GM18861 (cell line): ENCODE data around the gene HSPA1A.
A peak's percentile ranks its signal among the peaks of the same experiment; 100 is the strongest.
"Not testable (repeated sequence)": the region's sequence is repeated elsewhere in the genome, so short reads cannot be mapped to it uniquely, and the experiment has no call there.

Experiments used
- ATAC-seq: cut with Tn5 transposase; IDR thresholded peaks from one replicate; pipeline ENCODE4 v1.9.1; 2021; ENCODE audit not compliant: unreplicated experiment

Gene HSPA1A

DNA sequence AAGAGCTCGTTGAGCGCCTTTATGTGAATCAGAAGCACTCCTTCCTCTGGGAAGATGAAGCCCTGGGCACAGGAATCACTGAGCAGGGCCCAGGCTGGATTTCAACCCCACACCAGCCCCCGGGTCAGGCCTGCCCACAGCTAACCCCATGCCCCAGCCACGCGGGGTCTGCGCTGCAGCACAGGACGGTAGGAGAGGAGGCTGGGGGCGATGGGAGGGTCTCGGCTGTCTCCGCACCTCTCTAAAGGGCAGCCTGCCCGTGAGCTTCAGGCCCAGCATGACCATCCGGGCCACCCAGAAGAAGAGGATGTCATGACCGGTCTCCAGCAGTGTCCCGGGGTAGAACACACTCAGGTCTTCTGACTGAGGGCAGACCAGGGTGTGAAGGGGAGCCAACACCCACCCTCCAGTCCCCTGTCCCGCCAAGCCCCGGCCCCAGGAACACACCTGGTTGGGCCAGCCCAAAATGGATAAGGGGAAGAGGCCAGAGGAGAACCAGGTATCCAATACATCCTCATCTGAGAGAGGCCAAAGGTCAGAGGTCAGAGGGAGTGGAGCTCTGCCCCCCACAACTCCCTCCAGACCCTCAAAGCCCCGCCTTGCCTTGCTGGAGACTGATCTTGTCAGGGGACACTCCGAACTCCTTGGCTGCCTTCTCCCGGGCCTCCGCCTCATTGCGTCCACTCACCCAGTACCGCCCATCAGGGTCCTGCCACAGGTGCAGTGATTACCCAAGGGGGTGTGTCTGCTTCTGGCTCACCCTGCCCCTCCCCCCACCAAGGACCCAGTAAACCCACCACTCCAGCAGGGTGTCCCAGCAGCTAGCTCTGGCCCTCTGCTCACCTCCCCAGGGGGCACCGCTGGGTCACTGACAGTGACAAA, 33.9 kb upstream of the HSPA1A start:
- no peak for ATAC-seq

DNA sequence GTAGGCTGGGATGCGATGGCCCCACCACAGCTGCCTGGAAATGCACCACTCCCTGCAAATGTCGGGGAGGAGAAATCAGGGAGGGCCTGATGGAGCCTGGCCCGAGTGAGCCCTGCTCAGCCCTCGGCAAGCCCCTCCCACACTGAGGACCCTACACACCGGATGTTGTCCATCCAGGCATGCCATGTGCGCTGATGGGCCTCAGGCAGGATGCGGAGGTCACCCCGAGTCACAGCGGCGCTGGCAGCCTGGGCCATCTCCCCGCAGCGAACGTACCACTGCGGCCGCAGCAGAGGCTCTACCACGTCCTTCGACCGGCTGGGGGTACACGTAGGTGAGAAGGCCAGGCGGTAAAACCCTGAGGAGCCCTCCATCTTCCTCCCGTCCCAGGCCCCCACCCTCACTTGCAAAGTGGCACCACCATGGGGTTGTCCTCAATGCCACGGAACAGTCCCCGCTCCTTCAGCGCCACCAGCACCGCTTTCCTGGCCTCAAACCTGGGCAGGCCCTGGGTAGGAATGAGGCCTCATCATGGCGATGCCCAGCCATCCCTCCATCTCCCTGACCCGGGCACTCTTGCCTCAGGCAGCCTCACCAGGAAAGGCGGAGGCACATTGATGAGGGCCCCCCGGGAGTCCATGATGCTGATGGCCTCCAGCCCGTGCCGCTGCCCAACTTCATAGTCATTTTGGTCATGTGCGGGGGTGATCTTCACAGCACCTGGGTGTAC, 33.1 kb upstream of the HSPA1A start:
- ATAC-seq, result no peak

DNA sequence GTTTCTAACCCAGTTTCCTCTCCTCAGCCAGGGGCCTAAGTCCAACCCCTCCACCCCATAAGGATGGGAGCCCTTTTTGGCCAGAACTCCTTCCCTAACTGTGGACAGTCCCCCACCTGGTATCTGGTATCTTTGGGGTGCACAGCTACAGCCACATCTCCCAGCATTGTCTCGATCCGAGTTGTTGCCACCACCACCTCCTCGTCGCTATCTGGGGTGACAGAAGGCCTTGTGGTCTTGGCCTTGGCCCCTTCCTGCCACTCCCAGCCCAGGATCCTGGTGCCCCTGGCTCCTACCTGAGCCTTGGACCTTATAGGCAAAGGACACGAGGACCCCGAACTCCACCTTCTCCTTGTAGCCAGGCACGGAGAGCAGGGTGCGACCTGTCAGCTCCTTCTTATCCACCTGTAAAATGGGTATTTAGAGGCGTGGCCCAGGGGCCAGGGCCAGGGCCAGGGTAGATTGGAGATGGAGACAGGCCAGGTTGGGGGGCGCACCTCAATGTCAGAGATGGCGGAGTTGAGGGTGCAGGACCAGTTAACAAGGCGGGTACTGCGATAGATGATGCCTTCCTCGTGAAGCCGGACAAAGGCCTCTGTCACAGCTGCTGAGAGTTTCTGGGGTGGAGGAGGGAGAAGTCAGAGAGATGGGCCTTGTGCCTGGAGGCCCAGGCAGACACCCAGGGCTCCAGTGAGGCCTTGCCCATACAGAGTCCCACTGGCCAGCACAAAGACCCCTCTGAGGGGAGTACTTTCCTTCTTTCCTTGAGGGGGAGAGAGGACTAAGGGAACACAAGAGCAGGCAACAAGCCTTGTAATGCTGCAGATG, 31.0 kb upstream of the HSPA1A start:
- ATAC-seq, result no peak

DNA sequence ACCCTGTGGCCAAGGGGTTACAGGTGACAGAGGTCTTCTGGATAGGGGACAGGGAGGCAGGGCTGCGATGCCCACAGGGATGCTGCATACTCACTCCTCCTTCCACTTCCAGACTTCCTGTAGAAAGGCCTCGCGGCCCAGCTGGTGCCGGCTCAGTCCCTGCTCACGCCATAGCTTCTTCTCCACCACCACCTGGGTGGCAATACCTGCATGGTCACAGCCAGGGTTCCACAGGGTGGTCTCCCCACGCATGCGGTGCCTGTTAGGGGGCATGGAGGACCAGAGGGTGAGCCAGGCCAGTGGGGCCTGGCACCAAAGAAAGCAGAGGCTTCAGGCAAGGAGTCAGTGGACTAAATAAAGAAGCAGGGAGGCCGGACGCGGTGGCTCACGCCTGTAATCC, 29.9 kb upstream of the HSPA1A start:
- ATAC-seq, result no peak

DNA sequence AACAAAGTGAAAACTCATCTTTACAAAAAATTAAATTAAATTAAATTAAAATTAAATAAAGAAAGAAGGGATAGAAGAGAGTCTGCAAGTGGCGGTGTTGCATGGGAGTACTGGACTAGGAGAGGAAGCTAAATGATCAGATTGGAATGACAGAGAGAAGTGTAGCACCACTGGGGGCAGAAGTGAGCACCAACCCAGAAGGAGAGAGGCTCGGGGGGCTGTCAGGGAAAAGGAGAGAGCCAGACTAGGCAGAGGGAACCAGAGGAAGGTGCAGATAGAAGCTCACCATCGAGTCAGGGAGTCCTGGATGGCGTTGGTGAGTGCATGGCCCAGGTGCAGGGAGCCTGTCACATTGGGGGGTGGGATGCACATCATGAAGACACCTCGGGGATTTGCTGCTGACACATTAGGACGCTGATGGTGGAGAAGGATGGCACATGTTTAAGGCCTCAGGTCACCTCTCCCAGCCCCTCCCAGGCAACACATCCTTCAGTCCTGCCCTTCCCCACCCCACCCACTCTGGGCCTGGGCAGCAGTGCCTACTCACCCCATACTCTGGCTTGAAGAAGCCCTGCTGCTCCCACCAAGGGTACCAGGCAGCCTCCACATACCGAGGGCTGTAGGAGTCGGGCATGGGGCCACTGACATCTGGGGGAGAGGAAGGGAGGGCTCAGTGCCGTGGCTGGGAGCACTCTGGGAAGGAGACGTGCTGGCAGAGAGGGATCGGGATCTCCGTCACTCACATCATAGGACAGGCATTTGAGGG, 23.8 kb upstream of the HSPA1A start:
- no peak for ATAC-seq

DNA sequence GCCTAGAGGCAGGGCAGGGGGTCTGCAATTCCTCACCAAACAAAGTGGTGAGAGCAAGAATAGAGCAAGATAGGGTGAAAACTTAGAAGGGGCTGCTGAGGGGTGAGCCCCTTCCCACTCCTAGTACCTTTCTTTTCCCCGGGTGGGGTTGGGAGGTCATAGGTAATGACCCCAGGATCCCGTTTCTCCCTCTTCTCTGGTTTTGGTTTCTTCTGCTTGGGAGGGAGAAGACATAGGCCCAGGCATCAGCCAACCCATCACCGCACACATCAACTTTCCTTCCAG, 23.3 kb upstream of the HSPA1A start:
- ATAC-seq, result no peak

DNA sequence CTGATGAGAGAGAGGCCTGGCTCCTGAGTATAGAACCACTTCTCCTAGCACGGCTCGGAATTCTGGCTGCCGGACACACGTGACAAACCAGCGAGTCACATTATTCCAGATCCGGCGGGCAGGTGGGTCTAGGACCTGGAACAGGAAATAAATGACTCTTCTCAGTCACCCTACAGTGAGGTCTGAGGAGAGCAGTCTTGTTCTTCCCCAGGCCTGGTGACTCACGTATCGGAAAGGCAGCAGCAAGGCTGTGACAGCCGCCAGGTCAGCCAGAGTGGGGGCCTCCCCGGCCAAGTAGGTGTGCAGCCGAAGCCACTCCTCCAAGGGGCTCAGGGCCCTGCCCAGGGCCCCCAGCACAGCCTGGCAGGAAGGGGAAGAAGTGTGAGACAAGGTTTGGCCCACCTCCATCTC, 22.6 kb upstream of the HSPA1A start:
- no peak for ATAC-seq

DNA sequence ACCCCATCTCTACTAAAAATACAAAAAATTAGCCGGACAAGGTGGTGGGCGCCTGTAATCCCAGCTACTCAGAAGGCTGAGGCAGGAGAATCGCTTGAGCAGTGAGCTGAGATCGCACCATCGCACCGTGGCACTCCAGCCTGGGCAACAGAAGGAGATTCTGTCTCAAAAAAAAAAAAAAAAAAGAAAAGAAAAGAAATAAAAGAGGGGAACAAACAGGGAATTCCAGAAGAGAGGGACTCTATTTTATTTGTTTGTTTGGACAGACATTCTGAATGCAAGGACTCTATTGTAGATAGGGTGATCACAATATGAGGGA, 21.5 kb upstream of the HSPA1A start:
- not testable (repeated sequence) for ATAC-seq

DNA sequence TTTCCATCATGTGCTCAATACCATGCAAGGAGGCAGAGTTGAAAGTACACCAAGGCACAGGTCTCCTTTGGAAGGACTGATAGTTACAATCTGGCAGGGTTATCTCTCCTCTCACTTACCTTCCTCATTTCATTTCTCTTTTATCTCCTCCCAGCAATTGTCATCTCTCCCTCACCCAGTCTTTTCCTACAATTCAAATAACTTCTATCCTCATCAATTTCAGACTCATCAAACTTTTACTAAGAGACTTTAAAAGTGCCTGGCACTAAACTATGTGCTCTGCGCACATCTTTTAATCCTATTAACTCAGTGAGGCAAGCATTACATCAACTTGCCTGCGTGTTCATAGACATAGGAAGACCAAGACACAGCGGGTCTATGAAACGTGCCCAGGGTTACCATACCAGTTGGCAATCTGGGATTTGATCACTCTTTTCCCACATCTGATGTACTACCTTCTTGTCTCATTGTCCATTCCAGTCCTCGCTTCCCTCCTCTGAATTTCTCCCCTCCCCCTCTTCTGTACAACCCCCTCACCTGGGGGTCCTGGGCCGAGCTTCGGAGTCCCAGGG, 21.0 kb upstream of the HSPA1A start:
- no peak for ATAC-seq

DNA sequence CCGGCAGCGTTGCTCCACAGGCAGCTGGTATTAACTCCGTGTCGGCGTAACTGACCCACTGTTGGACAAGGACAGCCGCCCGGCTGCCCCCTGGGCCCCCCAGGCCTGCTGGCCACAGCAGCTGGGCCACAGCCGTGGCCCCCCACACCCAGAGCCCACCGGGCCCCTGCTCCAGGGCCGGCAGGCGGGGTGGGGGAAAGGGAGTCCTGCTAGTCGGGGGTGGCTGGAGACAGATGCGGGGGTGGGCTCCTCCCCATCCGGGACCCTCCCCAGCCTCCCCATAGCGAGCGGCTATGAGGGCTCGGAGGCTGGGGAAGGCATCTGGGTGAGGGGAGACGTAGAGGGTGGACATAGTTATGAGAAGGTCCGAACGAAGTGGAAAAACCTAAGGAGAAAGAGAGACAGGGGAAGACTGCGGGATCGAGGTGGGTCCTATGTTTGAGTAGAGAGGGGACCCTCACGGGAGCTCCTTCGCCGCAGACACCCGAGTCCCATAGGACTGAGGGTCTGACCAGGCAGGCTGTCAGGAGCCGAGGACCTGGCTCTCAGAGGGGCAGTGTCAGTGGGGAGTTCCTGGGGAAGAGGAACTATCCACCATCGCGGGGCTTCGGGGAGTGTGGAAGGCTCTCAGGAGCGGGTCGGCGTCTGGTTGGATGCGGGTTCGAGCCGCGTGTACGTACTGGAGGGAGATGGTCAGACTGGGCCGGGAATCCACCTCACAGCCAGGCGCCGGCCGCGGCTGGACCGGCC, 20.3 kb upstream of the HSPA1A start:
- ATAC-seq, result no peak

DNA sequence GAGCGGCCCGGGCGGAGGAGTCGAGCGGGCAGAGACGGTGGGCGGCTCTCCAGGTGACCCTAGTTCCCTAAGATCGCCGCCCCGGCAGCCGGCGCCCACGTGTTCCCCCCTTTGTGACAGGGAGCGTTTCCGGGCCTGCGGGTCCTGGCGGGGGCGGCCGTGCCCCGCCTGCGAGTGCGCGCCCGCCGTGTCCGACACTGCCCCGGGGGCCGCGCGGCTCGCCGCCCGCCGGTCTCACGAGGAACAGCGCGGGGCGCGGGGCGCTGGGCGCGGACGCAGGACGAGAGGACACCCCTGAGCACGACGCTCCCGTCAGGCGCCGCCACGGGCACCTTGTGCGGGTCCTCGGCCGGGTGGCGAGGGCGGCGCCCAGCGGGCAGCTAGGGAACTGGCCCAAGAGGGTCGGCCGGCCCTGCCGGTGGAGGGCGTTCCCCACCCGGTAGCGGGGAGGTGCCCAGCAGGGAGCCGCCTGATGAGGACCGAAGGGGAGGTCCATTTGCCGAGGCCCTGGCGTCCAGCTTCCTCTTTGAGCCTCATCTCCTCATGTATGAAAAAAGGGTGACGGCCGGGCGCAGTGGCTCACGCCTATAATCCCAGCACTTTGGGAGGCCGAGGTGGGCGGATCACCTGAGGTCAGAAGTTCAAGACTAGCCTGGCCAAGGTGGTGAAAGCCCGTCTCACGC, 19.6 kb upstream of the HSPA1A start, which contains the start of gene VARS1:
VARS1 (minus strand) TSS at position 137 of the 683 bp plus-strand sequence. CDS start 535 bp downstream, outside the sequence.
- peak; percentile 76 for ATAC-seq

DNA sequence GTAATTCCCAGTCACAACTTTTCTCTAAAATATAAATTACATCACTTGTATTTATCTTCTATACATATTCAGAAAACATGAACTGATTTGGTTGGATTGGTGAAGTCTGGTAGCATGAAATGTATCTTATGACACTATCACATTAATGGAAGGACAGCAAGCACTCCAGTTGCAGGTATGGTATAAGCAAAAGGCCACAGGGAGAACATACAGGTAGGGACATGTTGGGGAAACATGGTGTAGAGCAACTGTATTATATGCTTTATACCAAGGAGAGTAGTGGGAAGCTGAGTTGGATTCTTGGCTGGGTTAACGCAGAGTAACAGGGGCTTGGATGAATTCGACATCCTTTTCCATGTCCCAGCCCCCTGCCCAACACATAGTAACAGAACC, 18.4 kb upstream of the HSPA1A start:
- ATAC-seq, result no peak

DNA sequence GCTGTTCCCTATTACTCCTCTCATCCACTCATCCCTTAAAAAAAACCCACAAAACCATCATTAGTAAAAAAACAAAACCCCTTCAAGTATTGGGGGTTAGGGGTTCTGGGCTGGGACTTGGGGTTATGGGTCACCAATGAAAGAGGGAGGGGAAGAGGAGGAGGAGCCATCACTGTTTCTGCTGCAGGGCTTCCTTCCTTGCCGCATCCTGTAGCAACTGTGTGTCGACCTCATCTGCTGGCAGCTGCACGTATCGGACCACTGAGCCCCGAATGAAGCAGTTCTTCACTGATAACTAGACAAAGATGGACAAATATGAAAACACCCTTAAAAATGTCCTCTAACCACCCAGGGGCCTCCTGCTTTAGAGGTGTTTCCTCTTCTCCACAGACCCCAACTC, 17.8 kb upstream of the HSPA1A start:
- no peak for ATAC-seq

DNA sequence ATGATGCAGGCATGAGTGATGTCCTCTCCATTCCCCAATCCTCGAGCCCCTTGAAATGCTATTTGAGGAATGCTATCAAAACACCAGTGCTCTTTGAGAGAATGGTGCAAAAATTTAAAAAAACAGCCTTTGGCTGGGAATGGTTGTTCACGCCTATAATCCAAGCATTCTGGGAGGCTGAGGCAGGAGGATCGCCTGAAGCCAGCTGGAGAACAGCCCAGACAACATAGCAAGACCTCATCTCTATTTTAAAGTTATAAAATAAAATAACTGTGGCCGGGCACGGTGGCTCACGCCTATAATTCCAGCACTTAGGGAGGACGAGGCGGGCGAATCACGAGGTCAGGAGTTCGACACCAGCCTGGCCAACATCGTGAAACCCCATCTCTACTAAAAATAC, 15.6 kb upstream of the HSPA1A start:
- no peak for ATAC-seq

DNA sequence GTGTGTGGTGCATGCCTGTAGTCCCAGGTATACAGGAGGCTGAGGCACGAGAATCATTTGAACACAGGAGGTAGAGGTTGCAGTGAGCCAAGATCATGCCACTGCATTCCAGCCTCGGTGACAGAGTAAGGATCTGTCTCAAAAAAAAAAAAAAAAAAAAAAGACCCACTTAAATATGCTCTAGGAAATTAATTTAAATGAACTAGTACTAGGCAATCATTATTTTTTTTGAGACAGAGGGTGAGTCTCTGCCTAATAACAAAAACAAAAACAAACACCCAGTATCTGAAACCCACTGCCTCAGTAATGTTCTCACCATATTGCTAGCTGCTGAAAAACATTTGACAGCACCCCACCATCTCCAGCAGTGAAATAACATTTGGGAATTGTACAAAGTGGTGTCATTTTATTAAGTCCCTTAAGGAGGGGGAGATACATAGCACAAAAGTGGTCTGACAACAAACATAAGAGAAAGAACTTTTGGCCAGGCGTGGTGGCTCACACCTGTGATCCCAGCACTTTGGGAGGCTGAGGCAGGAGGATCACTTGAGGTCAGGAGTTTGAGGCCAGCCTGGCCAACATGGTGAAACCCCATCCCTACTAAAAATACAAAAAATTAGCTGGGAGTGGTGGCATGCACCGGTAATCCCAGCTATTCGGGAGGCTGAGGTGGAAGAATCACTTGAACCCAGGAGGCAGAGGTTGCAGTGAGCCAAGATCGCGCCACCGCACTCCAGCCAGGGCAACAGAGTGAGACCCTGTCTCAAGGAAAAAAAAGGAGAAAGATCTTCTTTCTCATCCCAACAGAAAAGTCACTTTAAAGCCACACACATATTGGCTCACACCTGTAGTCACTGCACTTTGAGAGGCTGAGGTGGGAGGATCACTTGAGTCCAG, 14.1 kb upstream of the HSPA1A start:
- ATAC-seq, result not testable (repeated sequence)

DNA sequence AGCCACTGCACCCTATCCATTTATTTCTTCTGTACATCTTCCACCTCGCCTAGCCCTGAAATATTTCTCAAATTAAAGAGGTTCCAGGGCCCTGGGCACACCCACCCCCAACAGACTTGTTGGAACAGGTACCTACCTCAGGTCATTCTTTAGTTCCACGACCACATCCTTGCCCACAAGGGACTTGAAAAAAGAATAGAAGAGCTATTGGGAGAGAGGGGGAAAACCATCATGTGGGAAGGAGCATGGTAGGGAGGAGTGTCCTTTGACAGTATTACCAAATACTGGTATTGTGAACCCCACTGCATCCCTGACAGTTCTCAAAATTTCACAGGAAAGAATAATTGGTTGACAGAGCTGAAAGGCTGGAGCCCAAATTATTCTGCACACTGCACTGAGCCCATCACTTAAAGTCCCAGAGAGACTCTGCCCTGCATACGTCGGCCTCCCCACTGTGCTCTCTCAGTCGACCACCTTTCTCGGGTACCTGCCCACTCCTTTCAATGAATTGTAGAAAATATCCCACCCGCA, 9.3 kb upstream of the HSPA1A start:
- peak; percentile 8 for ATAC-seq

DNA sequence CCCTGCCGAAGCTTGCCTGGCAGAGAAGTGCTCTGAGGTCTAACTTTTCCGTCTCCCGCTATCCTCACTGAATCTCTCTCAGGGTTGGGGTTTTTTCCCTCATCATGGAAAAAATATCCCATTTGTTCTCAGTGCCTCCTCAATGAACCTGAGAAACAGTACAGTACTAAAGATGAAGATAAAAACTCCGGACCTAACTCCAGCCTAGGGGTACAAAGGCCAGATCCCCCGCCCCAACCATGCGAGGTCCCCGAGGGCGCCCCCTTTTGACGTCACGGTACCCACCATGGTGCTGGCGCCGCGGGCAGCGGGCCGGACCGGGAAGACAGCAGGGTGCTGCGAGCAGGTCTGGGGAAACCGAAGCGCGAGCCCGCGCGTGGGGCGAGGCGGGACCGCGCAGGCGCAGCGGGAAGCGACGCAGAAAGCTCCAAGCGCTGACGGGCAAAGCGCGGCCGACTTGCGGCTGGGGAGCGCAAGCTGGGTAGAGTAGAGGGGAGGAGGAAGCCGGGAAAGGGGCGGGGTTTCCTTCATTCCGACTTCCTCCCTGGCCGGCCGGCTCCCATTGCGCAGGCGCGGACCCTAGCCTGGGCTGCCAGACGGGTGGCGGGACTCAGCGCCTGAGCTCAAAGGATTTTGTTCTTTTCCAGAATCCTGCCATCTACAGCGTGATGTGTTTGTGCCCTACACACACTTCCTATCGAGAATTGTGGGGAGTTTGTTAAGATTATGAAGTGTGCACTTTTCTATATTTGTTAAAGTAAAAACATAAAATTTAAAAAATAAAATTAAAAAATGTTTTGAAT, 8.7 kb upstream of the HSPA1A start, which contains the start of gene LSM2:
LSM2 (minus strand) TSS at position 497 of the 803 bp plus-strand sequence; CDS start at position 288, 209 bp downstream.
- peak; percentile 80 for ATAC-seq
